C4-2B (cell line): Measurements from ENCODE around the gene ZNF536.

Source experiments
- ZFX ChIP-seq: fragments of 450-650 bp; IDR thresholded peaks from 2 replicates; pipeline ENCODE4 v1.6.1; 2017
- TF ChIP-seq, protein P1 (sequence below): fragments of 450-650 bp; conservative IDR thresholded peaks from 2 replicates; pipeline ENCODE4 v1.5.1; 2017; ENCODE audit warnings: mild to moderate bottlenecking

DNA sequence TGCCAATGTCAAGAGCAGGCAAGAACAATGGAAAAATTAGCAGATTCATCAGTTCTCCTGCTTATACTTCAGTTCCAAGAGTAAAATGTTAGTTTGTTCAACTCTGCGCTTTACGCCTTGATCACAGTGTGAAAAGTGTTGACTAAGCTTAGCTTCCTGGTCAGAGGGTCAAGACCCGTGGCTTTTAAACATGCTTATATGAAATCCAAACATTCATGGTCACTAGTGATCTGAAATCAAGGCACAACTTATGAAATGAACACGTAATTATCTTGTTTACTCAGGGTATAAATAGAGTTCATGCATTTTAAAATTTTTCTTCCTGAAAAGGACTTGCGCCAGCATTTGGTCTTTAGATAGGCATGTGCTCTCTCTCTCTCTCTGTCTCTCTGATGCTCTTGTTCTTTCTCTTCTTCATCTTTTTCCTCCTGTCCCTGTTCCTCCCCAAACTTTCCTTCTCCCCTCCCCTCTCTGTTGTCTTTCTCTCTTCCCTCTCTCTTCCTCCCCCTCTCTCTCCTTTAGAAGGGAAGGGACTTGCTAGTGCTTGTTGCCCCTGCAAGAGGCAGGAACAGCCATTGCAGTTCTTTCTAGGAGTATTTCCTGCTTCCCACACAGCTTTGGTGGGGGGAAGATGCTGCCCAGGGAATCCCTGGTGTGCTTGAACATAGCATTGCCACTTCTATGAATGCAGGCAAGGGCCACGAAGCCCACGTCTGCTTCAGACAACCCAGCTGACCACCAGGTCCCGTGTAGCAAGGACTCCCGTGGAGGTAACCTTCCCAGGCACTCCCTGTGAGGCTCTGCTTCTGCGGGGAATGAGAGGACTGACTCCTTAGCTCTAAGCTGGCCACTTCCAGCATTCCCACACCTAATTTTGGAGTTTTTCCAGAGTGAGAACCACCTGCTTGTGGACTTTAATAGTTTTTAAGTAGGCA lies 7.1 kb upstream of the ZNF536 start:
- TF ChIP-seq, protein P1, sequence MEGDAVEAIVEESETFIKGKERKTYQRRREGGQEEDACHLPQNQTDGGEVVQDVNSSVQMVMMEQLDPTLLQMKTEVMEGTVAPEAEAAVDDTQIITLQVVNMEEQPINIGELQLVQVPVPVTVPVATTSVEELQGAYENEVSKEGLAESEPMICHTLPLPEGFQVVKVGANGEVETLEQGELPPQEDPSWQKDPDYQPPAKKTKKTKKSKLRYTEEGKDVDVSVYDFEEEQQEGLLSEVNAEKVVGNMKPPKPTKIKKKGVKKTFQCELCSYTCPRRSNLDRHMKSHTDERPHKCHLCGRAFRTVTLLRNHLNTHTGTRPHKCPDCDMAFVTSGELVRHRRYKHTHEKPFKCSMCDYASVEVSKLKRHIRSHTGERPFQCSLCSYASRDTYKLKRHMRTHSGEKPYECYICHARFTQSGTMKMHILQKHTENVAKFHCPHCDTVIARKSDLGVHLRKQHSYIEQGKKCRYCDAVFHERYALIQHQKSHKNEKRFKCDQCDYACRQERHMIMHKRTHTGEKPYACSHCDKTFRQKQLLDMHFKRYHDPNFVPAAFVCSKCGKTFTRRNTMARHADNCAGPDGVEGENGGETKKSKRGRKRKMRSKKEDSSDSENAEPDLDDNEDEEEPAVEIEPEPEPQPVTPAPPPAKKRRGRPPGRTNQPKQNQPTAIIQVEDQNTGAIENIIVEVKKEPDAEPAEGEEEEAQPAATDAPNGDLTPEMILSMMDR: no peak
- TF ChIP-seq ZFX: no peak
